ENCODE results near the gene ESPN. TPM values are rescaled to one million over a fixed set of nuclear protein-coding genes. Genes with fewer than 3 reads are reported as not detected.

Gene ESPN
- total and polyA plus RNA-seq, 4 donors: 0.29 to 28.7 (median 0.69) TPM

DNA sequence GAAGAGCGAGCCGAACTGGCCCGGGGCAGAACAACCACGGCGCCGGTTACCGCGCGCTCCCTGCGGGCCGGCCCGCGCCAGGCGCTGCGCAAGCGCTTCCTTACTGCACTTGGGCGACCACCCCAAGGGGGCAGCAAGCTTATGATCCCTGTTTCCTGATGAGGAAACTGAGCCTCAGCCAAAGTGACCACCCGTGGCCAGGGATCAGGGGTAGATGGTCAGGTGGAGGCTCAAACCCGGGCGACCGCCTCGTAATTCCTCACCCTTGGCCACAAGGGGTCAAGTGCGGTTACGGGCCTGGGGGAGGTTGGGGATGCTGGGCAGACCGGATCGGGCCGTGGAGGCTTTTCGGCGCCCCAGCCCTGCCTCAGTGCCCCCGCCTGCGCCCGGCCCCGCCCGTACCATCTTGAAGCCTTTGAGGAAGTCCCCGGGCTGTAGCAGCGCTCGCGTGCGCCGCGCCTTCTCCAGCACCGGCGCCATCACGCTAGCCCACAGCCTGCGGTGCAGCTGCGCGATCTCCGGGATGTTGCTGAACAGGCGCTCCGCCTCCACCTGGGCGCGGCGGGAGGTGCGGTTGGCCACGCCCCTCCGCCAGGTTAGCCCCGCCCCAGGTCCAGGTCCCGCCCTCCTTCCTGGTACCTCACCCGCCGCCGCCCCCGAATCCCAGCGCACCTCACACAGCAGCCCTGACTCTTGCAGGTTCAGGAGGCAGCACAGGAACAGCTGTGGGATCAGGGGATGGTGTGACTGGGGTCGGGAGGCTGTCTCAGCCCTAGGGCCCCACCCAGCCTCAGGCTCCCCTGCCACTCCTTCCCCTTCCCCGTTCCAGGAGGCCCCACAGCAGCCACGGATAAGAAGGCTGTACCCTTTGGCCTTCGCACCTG is 46.8 kb downstream of the ESPN start:
- Histone ChIP-seq H3K27me3 (ENCODE audit: control insufficient read depth in 1 of 2, insufficient read depth in 2 of 2, low read length in 1 of 2) (no peaks in the 10 kb centered on the region), H3K4me1 (ENCODE audit: control insufficient read depth in 1 of 2, insufficient read depth in 2 of 2, low read length in 2 of 2) (no peaks in the 10 kb centered on the region), H3K27ac (ENCODE audit: low read depth in 1 of 2, low read length in 2 of 2) (no peak overlapping the region), H3K9me3 (ENCODE audit: control insufficient read depth, low read length) (no peaks in the 10 kb centered on the region), H3K4me3 (ENCODE audit: low read length in 2 of 2) (no peak overlapping the region), H3K36me3 (ENCODE audit: control insufficient read depth in 1 of 2, insufficient read depth in 2 of 2, low read length in 1 of 2) (no peaks in the 10 kb centered on the region)
- intact Hi-C loops (cut with DNase I): no loop called here
- no peak for ATAC-seq (ENCODE audit: low FRiP score)
- 79 to 81% methylated on average over 56 to 67 of the region's 67 CpGs for WGBS, 2 donors
- DNase-seq: no peak

DNA sequence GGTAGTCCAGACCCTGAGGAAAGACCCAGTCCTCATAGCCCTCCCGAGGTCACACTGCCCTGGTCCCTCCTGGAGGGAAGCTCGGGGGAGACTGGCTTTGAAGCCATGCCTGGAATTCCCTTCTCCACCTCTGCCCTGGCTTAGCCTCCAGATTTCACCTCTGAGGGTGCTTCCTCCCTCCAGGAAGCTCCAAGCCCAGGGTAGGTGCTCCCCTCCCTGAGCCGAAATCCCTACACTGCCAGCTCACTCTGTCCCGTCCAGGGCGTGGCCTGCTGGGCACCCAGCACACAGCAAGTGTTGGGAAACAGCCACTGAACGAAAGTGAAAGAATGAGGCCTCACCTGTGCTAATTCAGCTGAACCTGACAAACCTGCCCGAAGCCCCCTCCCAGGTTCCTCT is 47.4 kb downstream of the ESPN start:
- H3K36me3 ChIP-seq (ENCODE audit: control insufficient read depth in 1 of 2, insufficient read depth in 2 of 2, low read length in 1 of 2): no peaks in the 10 kb centered on the region
- DNase-seq (no peak), ATAC-seq (ENCODE audit: low FRiP score) (no peak)
- no peaks in the 10 kb centered on the region for H3K27me3 ChIP-seq (ENCODE audit: control insufficient read depth in 1 of 2, insufficient read depth in 2 of 2, low read length in 1 of 2)
- 87 to 93% methylated on average over 7 of the region's 7 CpGs for WGBS, 2 donors
- H3K4me1 ChIP-seq (ENCODE audit: control insufficient read depth in 1 of 2, insufficient read depth in 2 of 2, low read length in 2 of 2): no peaks in the 10 kb centered on the region
- no peak overlapping the region for H3K4me3 ChIP-seq (ENCODE audit: low read length in 2 of 2)
- H3K9me3 ChIP-seq (ENCODE audit: control insufficient read depth, low read length): no peaks in the 10 kb centered on the region
- H3K27ac ChIP-seq (ENCODE audit: low read depth in 1 of 2, low read length in 2 of 2): no peak overlapping the region
- intact Hi-C loops (cut with DNase I): no loop called here

DNA sequence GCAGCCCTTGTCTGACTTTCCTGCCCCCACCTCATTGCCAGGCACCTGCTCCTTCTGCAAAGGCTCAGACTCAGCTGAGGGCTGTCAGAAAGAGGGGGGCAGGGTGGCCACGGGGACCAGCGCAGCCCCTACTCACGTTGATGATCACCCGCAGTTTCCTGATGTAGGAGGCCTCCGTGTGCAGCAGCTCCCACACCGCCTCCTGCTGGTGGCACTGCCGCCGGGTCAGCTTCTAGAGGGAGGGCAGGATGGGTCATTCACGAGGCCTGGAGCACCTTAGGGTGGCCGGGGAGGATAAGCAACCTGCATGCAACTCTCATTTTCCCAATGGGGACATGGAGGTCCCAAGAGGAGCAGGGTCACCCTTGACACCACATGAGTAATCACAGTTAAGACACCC is 47.8 kb downstream of the ESPN start:
- no peak for ATAC-seq (ENCODE audit: low FRiP score)

DNA sequence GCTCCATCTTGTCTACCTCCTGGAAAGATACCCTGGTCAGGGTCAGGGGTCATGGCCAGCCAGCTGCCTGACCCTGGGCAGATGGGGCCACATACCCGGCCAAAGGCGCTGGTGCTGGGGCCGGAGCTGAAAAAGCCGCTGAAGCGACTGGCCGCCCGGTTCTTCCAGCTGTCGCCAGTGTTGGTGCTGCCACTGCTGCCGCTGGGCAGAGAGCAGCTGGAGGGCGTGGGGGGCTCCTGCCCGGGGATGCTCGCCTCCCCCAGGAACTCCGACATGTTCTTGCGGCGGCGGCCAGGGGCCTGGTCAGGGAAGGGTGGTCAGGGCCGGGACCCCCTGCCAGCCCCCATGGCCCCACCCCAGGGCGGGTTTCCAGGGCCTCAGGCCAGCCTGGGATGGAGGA is 48.6 kb downstream of the ESPN start:
- H3K9me3 ChIP-seq (ENCODE audit: control insufficient read depth, low read length): no peaks in the 10 kb centered on the region
- H3K4me1 ChIP-seq (ENCODE audit: control insufficient read depth in 1 of 2, insufficient read depth in 2 of 2, low read length in 2 of 2): no peaks in the 10 kb centered on the region
- 94 to 96% methylated on average over 16 to 18 of the region's 18 CpGs for WGBS, 2 donors
- ATAC-seq (ENCODE audit: low FRiP score): no peak
- no peak overlapping the region for H3K27ac ChIP-seq (ENCODE audit: low read depth in 1 of 2, low read length in 2 of 2)
- H3K4me3 ChIP-seq (ENCODE audit: low read length in 2 of 2): no peak overlapping the region
- DNase-seq: no peak
- intact Hi-C loops (cut with DNase I): no loop called here
- no peaks in the 10 kb centered on the region for H3K27me3 ChIP-seq (ENCODE audit: control insufficient read depth in 1 of 2, insufficient read depth in 2 of 2, low read length in 1 of 2)
- no peaks in the 10 kb centered on the region for H3K36me3 ChIP-seq (ENCODE audit: control insufficient read depth in 1 of 2, insufficient read depth in 2 of 2, low read length in 1 of 2)

More for the DNA sequence above, 47.8 kb downstream of the ESPN start:
- Histone ChIP-seq H3K4me1 (ENCODE audit: control insufficient read depth in 1 of 2, insufficient read depth in 2 of 2, low read length in 2 of 2) (no peaks in the 10 kb centered on the region), H3K27me3 (ENCODE audit: control insufficient read depth in 1 of 2, insufficient read depth in 2 of 2, low read length in 1 of 2) (no peaks in the 10 kb centered on the region), H3K9me3 (ENCODE audit: control insufficient read depth, low read length) (no peaks in the 10 kb centered on the region), H3K36me3 (ENCODE audit: control insufficient read depth in 1 of 2, insufficient read depth in 2 of 2, low read length in 1 of 2) (no peaks in the 10 kb centered on the region), H3K27ac (ENCODE audit: low read depth in 1 of 2, low read length in 2 of 2) (no peak overlapping the region), H3K4me3 (ENCODE audit: low read length in 2 of 2) (no peak overlapping the region)
- intact Hi-C loops (cut with DNase I): no loop called here
- 88% methylated on average over 10 of the region's 10 CpGs for WGBS, 2 donors
- no peak for DNase-seq

DNA sequence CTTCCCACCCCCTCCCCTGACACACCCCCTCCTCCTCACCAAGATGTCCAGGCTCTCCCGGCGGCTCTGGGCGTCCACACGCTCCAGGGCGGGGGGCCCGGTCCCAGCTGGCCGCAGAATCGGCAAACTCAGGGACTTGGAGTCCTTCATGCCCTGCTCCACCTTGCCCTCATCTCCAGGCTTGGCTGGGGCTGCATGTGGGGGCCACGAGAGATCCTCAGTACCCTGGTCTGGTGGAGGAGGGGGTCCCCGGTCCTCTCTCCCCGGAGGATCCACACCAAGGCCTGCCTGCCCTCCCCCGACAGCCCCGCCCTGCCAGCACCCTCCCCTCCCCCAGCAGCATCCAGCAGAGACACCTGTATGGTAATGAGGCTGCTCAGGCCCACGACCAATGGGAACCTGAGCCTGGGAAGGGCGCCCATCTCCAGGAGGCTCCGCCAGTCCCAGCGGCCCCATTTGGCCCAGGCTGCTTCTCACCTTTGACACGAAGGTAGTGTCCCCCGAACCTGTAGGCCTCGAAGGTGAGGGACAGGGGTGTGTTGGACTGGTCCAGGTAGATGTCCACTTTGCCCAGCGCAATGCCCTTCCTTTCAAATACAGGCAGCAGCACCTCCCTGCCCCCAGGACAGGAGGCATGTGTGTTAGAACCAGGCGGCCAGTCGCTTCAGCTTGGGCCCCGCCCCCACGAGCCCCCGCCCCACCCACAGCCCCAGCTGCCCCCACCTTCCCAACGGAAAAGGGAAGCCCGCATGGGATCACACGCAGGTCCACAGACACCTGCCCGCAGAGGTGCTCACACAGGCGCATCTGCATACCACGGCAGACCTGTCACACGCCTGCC is 49.6 kb downstream of the ESPN start:
- intact Hi-C loops (cut with DNase I): no loop called here
- no peak for DNase-seq
- ATAC-seq (ENCODE audit: low FRiP score): no peak
- Histone ChIP-seq H3K27me3 (ENCODE audit: control insufficient read depth in 1 of 2, insufficient read depth in 2 of 2, low read length in 1 of 2) (no peaks in the 10 kb centered on the region), H3K9me3 (ENCODE audit: control insufficient read depth, low read length) (no peaks in the 10 kb centered on the region), H3K27ac (ENCODE audit: low read depth in 1 of 2, low read length in 2 of 2) (no peak overlapping the region), H3K4me1 (ENCODE audit: control insufficient read depth in 1 of 2, insufficient read depth in 2 of 2, low read length in 2 of 2) (no peaks in the 10 kb centered on the region), H3K36me3 (ENCODE audit: control insufficient read depth in 1 of 2, insufficient read depth in 2 of 2, low read length in 1 of 2) (no peaks in the 10 kb centered on the region), H3K4me3 (ENCODE audit: low read length in 2 of 2) (no peak overlapping the region)
- WGBS, 2 donors: 81 to 82% methylated on average over 33 of the region's 33 CpGs

DNA sequence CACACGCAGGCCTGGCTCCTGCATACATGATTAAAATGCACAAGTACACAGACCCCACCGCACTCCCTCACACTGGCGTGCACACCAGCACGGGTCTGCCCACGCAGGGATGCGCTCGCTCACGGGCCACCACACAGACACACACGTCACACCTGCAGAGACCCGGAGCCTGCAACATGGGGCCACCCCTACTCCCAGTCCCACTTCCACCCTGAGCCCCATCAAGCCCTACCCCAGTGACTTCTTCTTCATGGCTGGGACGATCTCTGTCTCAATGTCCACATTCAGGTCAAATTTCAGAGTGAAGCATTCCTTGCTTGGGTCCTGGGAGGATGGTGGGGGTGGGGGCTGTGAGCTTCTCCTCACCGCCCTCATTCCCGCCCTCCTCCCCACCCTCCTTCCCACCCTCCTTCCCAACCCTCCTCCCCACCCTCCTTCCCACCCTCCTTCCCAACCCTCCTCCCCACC is 50.3 kb downstream of the ESPN start:
- ATAC-seq (ENCODE audit: low FRiP score) (no peak), DNase-seq (no peak)
- WGBS, 2 donors: 86 to 88% methylated on average over 12 to 13 of the region's 13 CpGs
- no peaks in the 10 kb centered on the region for H3K4me1 ChIP-seq (ENCODE audit: control insufficient read depth in 1 of 2, insufficient read depth in 2 of 2, low read length in 2 of 2)
- H3K27me3 ChIP-seq (ENCODE audit: control insufficient read depth in 1 of 2, insufficient read depth in 2 of 2, low read length in 1 of 2): no peaks in the 10 kb centered on the region
- H3K9me3 ChIP-seq (ENCODE audit: control insufficient read depth, low read length): no peaks in the 10 kb centered on the region
- H3K4me3 ChIP-seq (ENCODE audit: low read length in 2 of 2): no peak overlapping the region
- intact Hi-C loops (cut with DNase I): no loop called here
- H3K27ac ChIP-seq (ENCODE audit: low read depth in 1 of 2, low read length in 2 of 2): no peak overlapping the region
- H3K36me3 ChIP-seq (ENCODE audit: control insufficient read depth in 1 of 2, insufficient read depth in 2 of 2, low read length in 1 of 2): no peaks in the 10 kb centered on the region

DNA sequence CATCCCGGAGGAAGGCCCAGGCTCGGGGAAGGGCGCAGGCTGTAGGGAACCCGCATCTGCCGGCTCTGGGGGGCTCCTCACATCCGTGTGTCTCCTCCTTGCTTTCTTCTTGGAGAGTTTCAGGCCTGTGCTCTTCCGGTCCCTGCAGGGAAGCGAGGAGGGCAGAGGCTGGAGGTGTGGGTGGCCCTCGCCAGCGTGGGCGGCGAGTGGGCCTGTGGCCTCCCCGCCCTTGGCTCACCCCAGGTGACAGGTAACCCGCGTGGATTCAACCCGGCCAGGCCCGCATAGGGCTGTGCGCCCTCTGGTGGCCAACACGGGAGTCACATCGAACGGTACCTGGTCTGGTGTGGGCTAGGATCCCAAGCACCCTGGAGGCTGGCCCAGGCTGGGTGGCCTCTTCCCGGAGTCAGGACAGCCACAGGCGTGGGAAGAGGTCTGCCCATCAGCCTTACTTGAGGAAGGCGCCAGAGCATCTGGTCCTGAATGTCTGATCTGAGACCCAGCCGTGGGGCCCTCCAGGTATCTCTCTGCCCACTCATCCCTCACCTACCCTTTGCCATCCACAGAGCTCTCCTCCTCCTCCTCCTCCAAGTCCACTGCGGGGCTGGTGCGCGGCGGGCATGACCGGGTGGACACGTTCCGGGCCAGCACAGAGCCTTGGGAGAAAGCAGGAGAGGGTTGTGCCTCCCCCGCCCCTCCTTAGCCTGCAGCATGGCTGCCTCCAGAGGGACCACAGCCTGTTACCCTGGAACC is 51.0 kb downstream of the ESPN start:
- intact Hi-C loops (cut with DNase I): no loop called here
- no peaks in the 10 kb centered on the region for H3K36me3 ChIP-seq (ENCODE audit: control insufficient read depth in 1 of 2, insufficient read depth in 2 of 2, low read length in 1 of 2)
- peak; percentile 63 to 88 for DNase-seq
- no peak overlapping the region for H3K27ac ChIP-seq (ENCODE audit: low read depth in 1 of 2, low read length in 2 of 2)
- peak; percentile 74 for ATAC-seq (ENCODE audit: low FRiP score)
- no peaks in the 10 kb centered on the region for H3K27me3 ChIP-seq (ENCODE audit: control insufficient read depth in 1 of 2, insufficient read depth in 2 of 2, low read length in 1 of 2)
- H3K4me3 ChIP-seq (ENCODE audit: low read length in 2 of 2): no peak overlapping the region
- WGBS, 2 donors: 41 to 42% methylated on average over 31 to 33 of the region's 33 CpGs
- H3K9me3 ChIP-seq (ENCODE audit: control insufficient read depth, low read length): no peaks in the 10 kb centered on the region
- no peaks in the 10 kb centered on the region for H3K4me1 ChIP-seq (ENCODE audit: control insufficient read depth in 1 of 2, insufficient read depth in 2 of 2, low read length in 2 of 2)

DNA sequence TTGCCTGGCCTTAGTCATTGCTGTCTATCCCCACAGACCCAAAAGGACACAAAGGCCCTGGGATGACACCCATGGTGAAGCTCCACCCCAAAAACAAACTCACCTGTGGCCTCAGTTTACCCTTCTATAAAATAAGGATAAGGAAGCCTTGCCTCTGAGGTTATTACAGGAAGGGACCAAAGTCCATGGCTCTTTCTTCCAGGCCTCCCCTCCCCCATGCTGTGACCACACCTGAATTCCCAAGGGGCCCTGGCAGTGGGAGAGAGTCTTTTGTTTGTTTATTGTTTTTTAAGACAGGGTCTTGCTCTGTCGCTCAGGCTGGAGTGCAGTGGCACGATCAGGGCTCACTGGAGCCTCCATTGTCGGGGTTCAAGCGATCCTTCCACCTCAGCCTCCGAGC is 51.9 kb downstream of the ESPN start:
- no peak for ATAC-seq (ENCODE audit: low FRiP score)
- Histone ChIP-seq H3K9me3 (ENCODE audit: control insufficient read depth, low read length) (no peaks in the 10 kb centered on the region), H3K4me1 (ENCODE audit: control insufficient read depth in 1 of 2, insufficient read depth in 2 of 2, low read length in 2 of 2) (no peaks in the 10 kb centered on the region), H3K27ac (ENCODE audit: low read depth in 1 of 2, low read length in 2 of 2) (no peak overlapping the region), H3K36me3 (ENCODE audit: control insufficient read depth in 1 of 2, insufficient read depth in 2 of 2, low read length in 1 of 2) (no peaks in the 10 kb centered on the region), H3K4me3 (ENCODE audit: low read length in 2 of 2) (no peak overlapping the region), H3K27me3 (ENCODE audit: control insufficient read depth in 1 of 2, insufficient read depth in 2 of 2, low read length in 1 of 2) (no peaks in the 10 kb centered on the region)
- WGBS, 2 donors: 93 to 96% methylated on average over 5 of the region's 5 CpGs
- intact Hi-C loops (cut with DNase I): no loop called here
- DNase-seq: no peak
